ENCODE measurements around the gene TMEM181. TPM values are rescaled to one million over a fixed set of nuclear protein-coding genes. Genes with fewer than 3 reads are reported as not detected.

TMEM181 gene
- total RNA-seq, 2 donors from 2014 or later, result 17.6 to 20.4 TPM

DNA sequence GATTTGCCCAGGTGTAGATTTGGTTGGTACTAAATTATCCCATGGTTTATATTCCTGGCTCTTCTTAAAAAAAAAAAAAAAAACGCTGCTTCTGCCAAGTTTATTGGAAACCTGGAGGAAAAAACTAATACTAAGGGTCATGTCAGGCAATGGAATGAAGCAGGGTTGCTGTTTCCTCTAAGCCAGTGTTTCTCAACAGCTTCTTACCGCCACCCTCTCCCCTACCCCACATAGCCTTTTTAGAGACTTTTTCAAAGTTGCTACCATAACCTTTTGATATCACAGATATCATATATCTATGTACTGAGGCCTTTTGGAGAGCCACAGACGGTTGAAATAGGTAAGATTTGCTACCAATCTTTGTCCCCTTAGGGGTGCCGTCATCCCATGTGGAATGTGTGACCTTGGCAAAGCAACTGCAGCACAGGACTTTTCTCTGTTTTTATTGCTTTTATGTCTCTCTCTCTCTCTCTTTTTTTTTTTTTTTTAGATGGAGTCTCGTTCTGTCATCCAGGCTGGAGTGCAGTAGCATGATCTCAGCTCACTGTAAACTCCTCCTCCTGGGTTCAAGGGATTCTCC, 124.9 kb downstream of the TMEM181 start:
- ATAC-seq, result no peak
- no peak for DNase-seq
- peak overlapping the region; percentile 99 for H3K27ac Mint-ChIP-seq
- peaks cover 35% of the 10 kb centered on the region for H3K4me1 Mint-ChIP-seq
- H3K36me3 Mint-ChIP-seq (ENCODE audit: low read depth), result peaks cover 5% of the 10 kb centered on the region
- no peaks in the 10 kb centered on the region for H3K9me3 ChIP-seq (ENCODE audit: control insufficient read depth, low read length, poor library complexity, severe bottlenecking)
- no peak overlapping the region for H3K4me3 Mint-ChIP-seq
- H3K27me3 Mint-ChIP-seq, result no peaks in the 10 kb centered on the region

Other genes with a start within 250 kb of the TMEM181 start
- 10 to 100 TPM; 61.9 to 72.0 TPM for gene TULP4, start 247.6 kb upstream of the TMEM181 start, total RNA-seq
- gene DYNLT1, start 84.7 kb downstream of the TMEM181 start, total RNA-seq, result 100 to 1,000 TPM in 1 of 2 donors, 10 to 100 TPM in 1; 87.2 to 107 TPM
- gene SYTL3, start 90.0 kb downstream of the TMEM181 start, total RNA-seq, result 10 to 100 TPM; 28.9 to 36.1 TPM

Data from T-helper 17 cell (primary cell).